ENCODE results near the gene SMIM17. TPM values are rescaled to one million over a fixed set of nuclear protein-coding genes. Genes with fewer than 3 reads are reported as not detected.

Gene SMIM17
- total and polyA plus RNA-seq, 2 experiments from 2014 or later = 0.63 TPM; not detected in 1

DNA sequence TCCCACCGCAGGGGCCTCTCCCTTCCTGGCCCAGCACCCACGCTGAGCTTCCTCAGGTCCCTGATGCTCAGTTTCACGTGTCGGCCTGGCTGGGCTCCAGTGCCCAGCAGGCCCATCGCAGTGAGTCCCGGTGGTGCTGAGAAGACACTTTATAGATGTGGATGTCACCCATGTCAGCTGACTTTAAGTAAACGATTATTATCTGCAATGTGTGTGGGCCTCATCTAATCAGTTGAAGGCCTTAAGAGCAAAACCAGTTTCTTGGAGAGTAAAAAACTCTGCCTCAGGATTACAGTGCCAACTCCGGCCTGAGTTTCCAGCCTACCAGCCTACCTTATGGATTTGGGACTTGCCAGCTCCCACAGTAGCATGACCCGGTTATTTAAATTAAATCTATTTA, 17.3 kb upstream of the SMIM17 start (continued):
- TF ChIP-seq, protein P1, sequence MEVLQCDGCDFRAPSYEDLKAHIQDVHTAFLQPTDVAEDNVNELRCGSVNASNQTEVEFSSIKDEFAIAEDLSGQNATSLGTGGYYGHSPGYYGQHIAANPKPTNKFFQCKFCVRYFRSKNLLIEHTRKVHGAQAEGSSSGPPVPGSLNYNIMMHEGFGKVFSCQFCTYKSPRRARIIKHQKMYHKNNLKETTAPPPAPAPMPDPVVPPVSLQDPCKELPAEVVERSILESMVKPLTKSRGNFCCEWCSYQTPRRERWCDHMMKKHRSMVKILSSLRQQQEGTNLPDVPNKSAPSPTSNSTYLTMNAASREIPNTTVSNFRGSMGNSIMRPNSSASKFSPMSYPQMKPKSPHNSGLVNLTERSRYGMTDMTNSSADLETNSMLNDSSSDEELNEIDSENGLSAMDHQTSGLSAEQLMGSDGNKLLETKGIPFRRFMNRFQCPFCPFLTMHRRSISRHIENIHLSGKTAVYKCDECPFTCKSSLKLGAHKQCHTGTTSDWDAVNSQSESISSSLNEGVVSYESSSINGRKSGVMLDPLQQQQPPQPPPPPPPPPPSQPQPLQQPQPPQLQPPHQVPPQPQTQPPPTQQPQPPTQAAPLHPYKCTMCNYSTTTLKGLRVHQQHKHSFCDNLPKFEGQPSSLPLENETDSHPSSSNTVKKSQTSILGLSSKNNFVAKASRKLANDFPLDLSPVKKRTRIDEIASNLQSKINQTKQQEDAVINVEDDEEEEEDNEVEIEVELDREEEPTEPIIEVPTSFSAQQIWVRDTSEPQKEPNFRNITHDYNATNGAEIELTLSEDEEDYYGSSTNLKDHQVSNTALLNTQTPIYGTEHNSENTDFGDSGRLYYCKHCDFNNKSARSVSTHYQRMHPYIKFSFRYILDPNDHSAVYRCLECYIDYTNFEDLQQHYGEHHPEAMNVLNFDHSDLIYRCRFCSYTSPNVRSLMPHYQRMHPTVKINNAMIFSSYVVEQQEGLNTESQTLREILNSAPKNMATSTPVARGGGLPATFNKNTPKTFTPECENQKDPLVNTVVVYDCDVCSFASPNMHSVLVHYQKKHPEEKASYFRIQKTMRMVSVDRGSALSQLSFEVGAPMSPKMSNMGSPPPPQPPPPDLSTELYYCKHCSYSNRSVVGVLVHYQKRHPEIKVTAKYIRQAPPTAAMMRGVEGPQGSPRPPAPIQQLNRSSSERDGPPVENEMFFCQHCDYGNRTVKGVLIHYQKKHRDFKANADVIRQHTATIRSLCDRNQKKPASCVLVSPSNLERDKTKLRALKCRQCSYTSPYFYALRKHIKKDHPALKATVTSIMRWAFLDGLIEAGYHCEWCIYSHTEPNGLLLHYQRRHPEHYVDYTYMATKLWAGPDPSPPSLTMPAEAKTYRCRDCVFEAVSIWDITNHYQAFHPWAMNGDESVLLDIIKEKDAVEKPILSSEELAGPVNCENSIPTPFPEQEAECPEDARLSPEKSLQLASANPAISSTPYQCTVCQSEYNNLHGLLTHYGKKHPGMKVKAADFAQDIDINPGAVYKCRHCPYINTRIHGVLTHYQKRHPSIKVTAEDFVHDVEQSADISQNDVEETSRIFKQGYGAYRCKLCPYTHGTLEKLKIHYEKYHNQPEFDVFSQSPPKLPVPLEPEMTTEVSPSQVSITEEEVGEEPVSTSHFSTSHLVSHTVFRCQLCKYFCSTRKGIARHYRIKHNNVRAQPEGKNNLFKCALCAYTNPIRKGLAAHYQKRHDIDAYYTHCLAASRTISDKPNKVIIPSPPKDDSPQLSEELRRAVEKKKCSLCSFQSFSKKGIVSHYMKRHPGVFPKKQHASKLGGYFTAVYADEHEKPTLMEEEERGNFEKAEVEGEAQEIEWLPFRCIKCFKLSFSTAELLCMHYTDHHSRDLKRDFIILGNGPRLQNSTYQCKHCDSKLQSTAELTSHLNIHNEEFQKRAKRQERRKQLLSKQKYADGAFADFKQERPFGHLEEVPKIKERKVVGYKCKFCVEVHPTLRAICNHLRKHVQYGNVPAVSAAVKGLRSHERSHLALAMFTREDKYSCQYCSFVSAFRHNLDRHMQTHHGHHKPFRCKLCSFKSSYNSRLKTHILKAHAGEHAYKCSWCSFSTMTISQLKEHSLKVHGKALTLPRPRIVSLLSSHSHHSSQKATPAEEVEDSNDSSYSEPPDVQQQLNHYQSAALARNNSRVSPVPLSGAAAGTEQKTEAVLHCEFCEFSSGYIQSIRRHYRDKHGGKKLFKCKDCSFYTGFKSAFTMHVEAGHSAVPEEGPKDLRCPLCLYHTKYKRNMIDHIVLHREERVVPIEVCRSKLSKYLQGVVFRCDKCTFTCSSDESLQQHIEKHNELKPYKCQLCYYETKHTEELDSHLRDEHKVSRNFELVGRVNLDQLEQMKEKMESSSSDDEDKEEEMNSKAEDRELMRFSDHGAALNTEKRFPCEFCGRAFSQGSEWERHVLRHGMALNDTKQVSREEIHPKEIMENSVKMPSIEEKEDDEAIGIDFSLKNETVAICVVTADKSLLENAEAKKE (CRISPR knock-in tag; IDR thresholded peaks at IDR 0.05) = no peak
- TF ChIP-seq EZH2 (IDR thresholded peaks at IDR 0.05; ENCODE audit: low read depth, unreplicated experiment) = no peak
- no peak for TF ChIP-seq EZH2phosphoT487 (IDR thresholded peaks at IDR 0.05; ENCODE audit: unreplicated experiment)
- TF ChIP-seq ZNF114 (CRISPR knock-in tag; IDR thresholded peaks at IDR 0.05) = no peak
- TF ChIP-seq, protein P2, sequence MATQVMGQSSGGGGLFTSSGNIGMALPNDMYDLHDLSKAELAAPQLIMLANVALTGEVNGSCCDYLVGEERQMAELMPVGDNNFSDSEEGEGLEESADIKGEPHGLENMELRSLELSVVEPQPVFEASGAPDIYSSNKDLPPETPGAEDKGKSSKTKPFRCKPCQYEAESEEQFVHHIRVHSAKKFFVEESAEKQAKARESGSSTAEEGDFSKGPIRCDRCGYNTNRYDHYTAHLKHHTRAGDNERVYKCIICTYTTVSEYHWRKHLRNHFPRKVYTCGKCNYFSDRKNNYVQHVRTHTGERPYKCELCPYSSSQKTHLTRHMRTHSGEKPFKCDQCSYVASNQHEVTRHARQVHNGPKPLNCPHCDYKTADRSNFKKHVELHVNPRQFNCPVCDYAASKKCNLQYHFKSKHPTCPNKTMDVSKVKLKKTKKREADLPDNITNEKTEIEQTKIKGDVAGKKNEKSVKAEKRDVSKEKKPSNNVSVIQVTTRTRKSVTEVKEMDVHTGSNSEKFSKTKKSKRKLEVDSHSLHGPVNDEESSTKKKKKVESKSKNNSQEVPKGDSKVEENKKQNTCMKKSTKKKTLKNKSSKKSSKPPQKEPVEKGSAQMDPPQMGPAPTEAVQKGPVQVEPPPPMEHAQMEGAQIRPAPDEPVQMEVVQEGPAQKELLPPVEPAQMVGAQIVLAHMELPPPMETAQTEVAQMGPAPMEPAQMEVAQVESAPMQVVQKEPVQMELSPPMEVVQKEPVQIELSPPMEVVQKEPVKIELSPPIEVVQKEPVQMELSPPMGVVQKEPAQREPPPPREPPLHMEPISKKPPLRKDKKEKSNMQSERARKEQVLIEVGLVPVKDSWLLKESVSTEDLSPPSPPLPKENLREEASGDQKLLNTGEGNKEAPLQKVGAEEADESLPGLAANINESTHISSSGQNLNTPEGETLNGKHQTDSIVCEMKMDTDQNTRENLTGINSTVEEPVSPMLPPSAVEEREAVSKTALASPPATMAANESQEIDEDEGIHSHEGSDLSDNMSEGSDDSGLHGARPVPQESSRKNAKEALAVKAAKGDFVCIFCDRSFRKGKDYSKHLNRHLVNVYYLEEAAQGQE (IDR thresholded peaks at IDR 0.05; ENCODE audit: unreplicated experiment) = no peak

DNA sequence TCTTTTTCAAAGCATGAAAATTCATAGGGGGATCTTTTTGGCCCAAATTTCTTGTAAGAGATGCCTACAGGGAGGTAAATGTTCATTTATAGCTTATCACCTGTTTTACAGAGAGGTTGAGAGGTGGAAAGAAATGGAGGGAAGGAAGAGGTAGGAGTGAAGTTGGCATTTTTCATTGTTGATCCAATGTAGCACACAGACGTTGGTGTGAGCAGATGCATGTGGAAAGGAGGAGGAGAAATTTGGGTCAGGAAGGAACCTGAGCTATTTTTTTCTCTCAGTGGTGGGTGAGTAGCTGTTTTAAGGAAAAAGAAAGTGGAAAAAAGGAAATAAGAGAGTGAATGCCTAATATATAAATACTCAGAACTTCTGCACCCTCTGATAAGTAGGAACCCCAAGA, 9.9 kb upstream of the SMIM17 start:
- Mint-ChIP-seq H3K9me3 (peaks cover 90% of the 10 kb centered on the region), H3K4me3 (no peak overlapping the region)

More for the DNA sequence above, 9.9 kb upstream of the SMIM17 start:
- ATAC-seq (no peak), DNase-seq (ENCODE audit: low spot score) (no peak)
- Histone ChIP-seq H3K27ac (ENCODE audit: low read depth) (no peak overlapping the region), H3K4me1 (ENCODE audit: insufficient read depth) (no peaks in the 10 kb centered on the region), H3K27me3 (ENCODE audit: insufficient read depth) (no peaks in the 10 kb centered on the region), H3K79me2 (replicated peaks; ENCODE audit: insufficient read depth) (no peaks in the 10 kb centered on the region), H3K36me3 (ENCODE audit: insufficient read depth) (no peaks in the 10 kb centered on the region), H3F3A (replicated peaks; ENCODE audit: low read depth) (no peaks in the 10 kb centered on the region), H3K4me3 (no peak overlapping the region), H3K4me2 (no peak overlapping the region), H4K20me1 (replicated peaks; ENCODE audit: insufficient read depth) (no peaks in the 10 kb centered on the region), H3K9me2 (ENCODE audit: insufficient read depth) (no peaks in the 10 kb centered on the region), H2AFZ (no peak overlapping the region)
- TF ChIP-seq NANOG (IDR thresholded peaks at IDR 0.05; ENCODE audit: borderline replicate concordance) (no peak), JUNB (IDR thresholded peaks at IDR 0.05; ENCODE audit: unreplicated experiment) (no peak), ZNF114 (CRISPR knock-in tag; IDR thresholded peaks at IDR 0.05) (no peak)
- TF ChIP-seq, protein P3, sequence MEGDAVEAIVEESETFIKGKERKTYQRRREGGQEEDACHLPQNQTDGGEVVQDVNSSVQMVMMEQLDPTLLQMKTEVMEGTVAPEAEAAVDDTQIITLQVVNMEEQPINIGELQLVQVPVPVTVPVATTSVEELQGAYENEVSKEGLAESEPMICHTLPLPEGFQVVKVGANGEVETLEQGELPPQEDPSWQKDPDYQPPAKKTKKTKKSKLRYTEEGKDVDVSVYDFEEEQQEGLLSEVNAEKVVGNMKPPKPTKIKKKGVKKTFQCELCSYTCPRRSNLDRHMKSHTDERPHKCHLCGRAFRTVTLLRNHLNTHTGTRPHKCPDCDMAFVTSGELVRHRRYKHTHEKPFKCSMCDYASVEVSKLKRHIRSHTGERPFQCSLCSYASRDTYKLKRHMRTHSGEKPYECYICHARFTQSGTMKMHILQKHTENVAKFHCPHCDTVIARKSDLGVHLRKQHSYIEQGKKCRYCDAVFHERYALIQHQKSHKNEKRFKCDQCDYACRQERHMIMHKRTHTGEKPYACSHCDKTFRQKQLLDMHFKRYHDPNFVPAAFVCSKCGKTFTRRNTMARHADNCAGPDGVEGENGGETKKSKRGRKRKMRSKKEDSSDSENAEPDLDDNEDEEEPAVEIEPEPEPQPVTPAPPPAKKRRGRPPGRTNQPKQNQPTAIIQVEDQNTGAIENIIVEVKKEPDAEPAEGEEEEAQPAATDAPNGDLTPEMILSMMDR (conservative IDR thresholded peaks at IDR 0.05; ENCODE audit: low read depth in 2 of 2) = no peak
- Mint-ChIP-seq H3K36me3 (ENCODE audit: low read depth) (peaks cover 31% of the 10 kb centered on the region), H3K4me1 (no peaks in the 10 kb centered on the region), H3K27ac (no peak overlapping the region), H3K27me3 (ENCODE audit: insufficient read depth, low read depth, poor library complexity) (peaks cover 6% of the 10 kb centered on the region)

All from GM23338 (cell line).